Natural killer cell (primary cell): ENCODE results near the gene SYNE2. TPM values are rescaled to one million over a fixed set of nuclear protein-coding genes. Genes with fewer than 3 reads are reported as not detected.
"Not testable (repeated sequence)": the region's sequence is repeated elsewhere in the genome, so short reads cannot be mapped to it uniquely, and the experiment has no call there.

Experiments
- ATAC-seq, 3 donors: fragments of 150-1000 bp in 2 of 3; fragments of 200-7000 bp in 1 of 3; cut with Tn5 transposase; 1 replicate in 1 of 3; 2 replicates in 2 of 3; pipeline ENCODE4 v1.10.0; 2021; ENCODE audit warnings: mild to moderate bottlenecking in 2 of 3, moderate library complexity in 2 of 3
- DNase-seq, 2 donors: peaks; one replicate each; pipeline versions ENCODE4 v3.0.0 to v3.0.0-alpha.2; 2013 to 2021; ENCODE audit warnings: mixed read lengths in 1 of 2
- H3K27ac ChIP-seq: one replicate; pipeline ENCODE4 v1.5.1; 2013; ENCODE audit warnings: mild to moderate bottlenecking, low read length
- H3K27me3 ChIP-seq: one replicate; pipeline ENCODE4 v1.6.1; 2013; ENCODE audit warnings: low read length; ENCODE audit not compliant: control insufficient read depth, insufficient read depth
- H3K36me3 ChIP-seq: one replicate; pipeline ENCODE4 v1.6.1; 2013; ENCODE audit warnings: low read length; ENCODE audit not compliant: control insufficient read depth, insufficient read depth
- H3K4me1 ChIP-seq: one replicate; pipeline ENCODE4 v1.6.1; 2013; ENCODE audit warnings: low read length; ENCODE audit not compliant: control insufficient read depth, insufficient read depth
- H3K4me3 ChIP-seq: one replicate; pipeline ENCODE4 v1.5.1; 2013; ENCODE audit warnings: low read length
- H3K9me3 ChIP-seq: one replicate; pipeline ENCODE4 v1.6.1; 2013; ENCODE audit warnings: low read length; ENCODE audit not compliant: control insufficient read depth, insufficient read depth
- H3K27ac Mint-ChIP-seq, 2 donors: one replicate each; pipeline ENCODE4 v1.8.0; 2022; ENCODE audit warnings: mild to moderate bottlenecking in 2 of 2, mixed read lengths in 2 of 2, moderate library complexity in 1 of 2
- H3K27me3 Mint-ChIP-seq, 2 donors: one replicate each; pipeline ENCODE4 v1.8.0; 2022; ENCODE audit warnings: low read depth in 2 of 2, mixed read lengths in 2 of 2
- H3K36me3 Mint-ChIP-seq: one replicate; pipeline ENCODE4 v1.8.0; 2022; ENCODE audit warnings: mixed read lengths
- H3K4me1 Mint-ChIP-seq, 2 donors: one replicate each; pipeline ENCODE4 v1.8.0; 2022; ENCODE audit warnings: mixed read lengths in 2 of 2
- H3K4me3 Mint-ChIP-seq: one replicate; pipeline ENCODE4 v1.8.0; 2022; ENCODE audit warnings: mild to moderate bottlenecking, moderate library complexity, mixed read lengths
- H3K9me3 Mint-ChIP-seq, 2 donors: one replicate each; pipeline ENCODE4 v1.8.0; 2022; ENCODE audit warnings: mixed read lengths in 2 of 2
- WGBS: methylation state at CpG from one replicate; pipeline ENCODE4 v1.1.7; 2013; ENCODE audit warnings: missing lambda C conversion rate; ENCODE audit not compliant: insufficient coverage; 5-methylcytosine and 5-hydroxymethylcytosine counted together
- intact Hi-C: fragments of 100-400 bp; cut with micrococcal nuclease; formaldehyde crosslinking; loops from one replicate; pipeline ENCODE4 v1.14.2; 2022
- total RNA-seq, 4 donors: library from RNA; stranded (reverse); fragments of 120-200 nt in 1 of 4; gene quantifications; one replicate each; pipeline versions ENCODE4 v1.2.3 to v1.2.4, GENCODE V29; 2013 to 2022
- TF ChIP-seq, protein P1 (sequence below): fragments of 200-600 bp; IDR thresholded peaks from one replicate; pipeline ENCODE4 v1.8.0; 2022; ENCODE audit warnings: antibody characterized with exemption

Gene SYNE2
- total RNA-seq, 3 donors from 2014 or later (not counting 1 experiment from before 2014, with no cell fraction given) = 325 to 434 (median 373) TPM

DNA sequence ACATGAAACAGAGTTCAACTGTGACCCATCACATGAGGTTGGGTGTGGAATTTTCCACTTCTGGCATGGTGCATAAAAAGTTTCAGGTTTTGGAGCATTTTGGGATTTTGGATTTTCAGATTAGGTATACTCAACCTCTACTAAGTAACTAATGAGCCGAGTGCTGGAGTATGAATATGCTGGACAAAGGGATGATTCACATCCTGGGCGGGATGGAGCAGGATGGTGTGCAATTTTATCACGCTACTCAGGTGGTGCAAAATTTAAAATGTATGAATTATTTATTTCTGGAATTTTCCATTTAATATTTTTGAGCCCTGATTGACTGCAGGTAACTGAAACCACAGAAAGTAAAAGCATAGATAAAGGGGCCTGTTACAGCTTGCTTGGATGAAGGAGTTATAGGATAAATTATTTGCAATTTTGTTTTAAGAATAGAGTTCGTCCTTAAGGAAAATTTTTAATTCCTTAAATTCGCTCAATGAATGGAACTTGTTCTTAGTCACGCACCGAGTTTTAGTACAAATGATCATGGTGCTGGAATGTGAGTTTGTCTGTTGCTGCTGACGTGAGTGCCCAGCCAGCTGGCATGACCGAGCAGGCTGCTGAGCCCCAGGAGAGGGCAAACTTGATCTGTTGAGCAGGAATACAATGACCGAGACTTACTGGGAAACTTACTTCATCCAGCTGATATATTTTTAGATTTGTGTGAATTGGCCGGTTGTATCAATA is 265.0 kb downstream of the SYNE2 start:
- DNase-seq (no peak), ATAC-seq (no peak)
- Mint-ChIP-seq H3K9me3 (no peaks in the 10 kb centered on the region), H3K27me3 (no peaks in the 10 kb centered on the region), H3K36me3 (peaks cover 15% of the 10 kb centered on the region), H3K4me3 (no peak overlapping the region), H3K4me1 (no peaks in the 10 kb centered on the region), H3K27ac (peak overlapping the region in 1 of 2 donors; percentile 35)
- H3K4me3 ChIP-seq = no peak overlapping the region
- peaks cover 57% of the 10 kb centered on the region for H3K36me3 ChIP-seq
- intact Hi-C loops = no loop called here
- H3K27me3 ChIP-seq = no peaks in the 10 kb centered on the region
- TF ChIP-seq, protein P1, sequence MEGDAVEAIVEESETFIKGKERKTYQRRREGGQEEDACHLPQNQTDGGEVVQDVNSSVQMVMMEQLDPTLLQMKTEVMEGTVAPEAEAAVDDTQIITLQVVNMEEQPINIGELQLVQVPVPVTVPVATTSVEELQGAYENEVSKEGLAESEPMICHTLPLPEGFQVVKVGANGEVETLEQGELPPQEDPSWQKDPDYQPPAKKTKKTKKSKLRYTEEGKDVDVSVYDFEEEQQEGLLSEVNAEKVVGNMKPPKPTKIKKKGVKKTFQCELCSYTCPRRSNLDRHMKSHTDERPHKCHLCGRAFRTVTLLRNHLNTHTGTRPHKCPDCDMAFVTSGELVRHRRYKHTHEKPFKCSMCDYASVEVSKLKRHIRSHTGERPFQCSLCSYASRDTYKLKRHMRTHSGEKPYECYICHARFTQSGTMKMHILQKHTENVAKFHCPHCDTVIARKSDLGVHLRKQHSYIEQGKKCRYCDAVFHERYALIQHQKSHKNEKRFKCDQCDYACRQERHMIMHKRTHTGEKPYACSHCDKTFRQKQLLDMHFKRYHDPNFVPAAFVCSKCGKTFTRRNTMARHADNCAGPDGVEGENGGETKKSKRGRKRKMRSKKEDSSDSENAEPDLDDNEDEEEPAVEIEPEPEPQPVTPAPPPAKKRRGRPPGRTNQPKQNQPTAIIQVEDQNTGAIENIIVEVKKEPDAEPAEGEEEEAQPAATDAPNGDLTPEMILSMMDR = no peak
- 95% methylated on average over 10 of the region's 11 CpGs for WGBS
- H3K4me1 ChIP-seq = no peaks in the 10 kb centered on the region
- no peak overlapping the region for H3K27ac ChIP-seq
- H3K9me3 ChIP-seq = no peaks in the 10 kb centered on the region

DNA sequence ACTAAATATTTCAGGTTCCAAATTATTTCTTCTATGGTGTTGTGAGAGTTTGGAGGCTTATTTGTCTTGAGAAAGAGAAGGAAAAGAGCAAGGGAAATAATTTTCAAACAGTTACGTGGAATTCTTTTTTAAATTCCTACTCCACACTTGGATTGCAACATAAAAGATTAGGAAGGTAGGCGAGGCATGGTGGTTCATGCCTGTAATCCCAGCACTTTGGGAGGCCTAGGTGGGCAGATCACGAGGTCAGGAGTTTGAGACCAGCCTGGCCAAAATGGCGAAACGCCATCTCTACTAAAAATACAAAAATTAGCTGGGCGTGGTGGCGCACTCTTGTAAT is 265.6 kb downstream of the SYNE2 start:
- H3K4me3 Mint-ChIP-seq, ATAC-seq, H3K27me3 Mint-ChIP-seq, H3K4me1 ChIP-seq, H3K4me3 ChIP-seq, intact Hi-C loops, H3K4me1 Mint-ChIP-seq, H3K9me3 ChIP-seq, H3K27ac ChIP-seq, DNase-seq, H3K9me3 Mint-ChIP-seq, H3K27me3 ChIP-seq: not testable (repeated sequence)
- Mint-ChIP-seq H3K36me3 (peaks cover 18% of the 10 kb centered on the region), H3K27ac (peak overlapping the region in 1 of 2 donors; percentile 35)
- WGBS = 100% methylated on average over 4 of the region's 7 CpGs
- peaks cover 56% of the 10 kb centered on the region for H3K36me3 ChIP-seq

DNA sequence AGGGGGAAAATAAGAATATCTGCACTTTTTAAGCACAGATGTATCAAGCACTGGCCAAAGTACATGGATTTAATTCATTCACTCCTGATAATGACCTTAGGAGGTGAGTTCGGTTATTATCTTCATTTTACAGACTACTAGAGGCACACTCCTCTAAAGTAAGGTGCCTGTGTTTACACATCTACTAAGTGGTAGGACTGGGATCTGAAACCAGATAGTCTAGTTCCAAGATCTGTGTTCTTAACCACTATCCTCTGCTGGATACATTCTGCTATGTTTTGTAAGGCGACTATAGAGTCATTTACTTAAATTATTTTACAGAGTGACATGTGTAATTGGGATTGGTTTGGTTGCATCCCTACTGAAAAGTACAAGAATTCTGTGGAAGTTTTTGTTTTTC is 266.1 kb downstream of the SYNE2 start:
- no peak overlapping the region for H3K27ac ChIP-seq
- no peaks in the 10 kb centered on the region for H3K27me3 Mint-ChIP-seq
- intact Hi-C loops = no loop called here
- H3K36me3 ChIP-seq = peaks cover 55% of the 10 kb centered on the region
- TF ChIP-seq, protein P1 = no peak
- WGBS = no CpG with 5 or more reads among the region's 2 CpGs
- H3K9me3 Mint-ChIP-seq = no peaks in the 10 kb centered on the region
- H3K4me3 ChIP-seq = no peak overlapping the region
- H3K4me3 Mint-ChIP-seq = no peak overlapping the region
- DNase-seq (no peak), ATAC-seq (no peak)
- H3K9me3 ChIP-seq = no peaks in the 10 kb centered on the region
- no peaks in the 10 kb centered on the region for H3K4me1 Mint-ChIP-seq
- peaks cover 21% of the 10 kb centered on the region for H3K36me3 Mint-ChIP-seq
- H3K27me3 ChIP-seq = no peaks in the 10 kb centered on the region
- peak overlapping the region in 1 of 2 donors; percentile 27 for H3K27ac Mint-ChIP-seq
- H3K4me1 ChIP-seq = no peaks in the 10 kb centered on the region

DNA sequence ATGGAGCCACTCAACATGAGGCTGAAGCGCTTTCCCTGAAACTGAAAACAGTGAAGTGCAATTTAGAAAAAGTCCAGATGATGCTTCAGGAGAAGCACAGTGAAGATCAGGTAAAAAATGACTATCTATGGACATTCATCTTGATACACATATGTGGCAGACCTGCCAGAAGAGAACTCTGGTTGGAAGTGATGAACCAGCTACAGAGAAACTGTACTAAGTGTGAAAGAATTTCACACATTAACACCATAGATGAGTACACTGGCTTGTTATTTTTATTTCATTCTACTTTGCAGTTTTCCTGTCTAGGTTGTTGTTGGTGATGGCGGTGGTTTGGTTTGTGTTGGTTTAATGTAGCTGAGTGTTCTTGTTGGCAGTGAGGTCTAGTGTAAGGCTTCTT is 266.7 kb downstream of the SYNE2 start:
- H3K36me3 Mint-ChIP-seq = peaks cover 21% of the 10 kb centered on the region
- intact Hi-C loops = no loop called here

More for the DNA sequence above, 266.7 kb downstream of the SYNE2 start:
- peak overlapping the region; percentile 12 to 27 for H3K27ac Mint-ChIP-seq
- DNase-seq = no peak
- H3K27me3 Mint-ChIP-seq = no peaks in the 10 kb centered on the region
- no peaks in the 10 kb centered on the region for H3K9me3 Mint-ChIP-seq
- H3K4me3 Mint-ChIP-seq = no peak overlapping the region
- H3K36me3 ChIP-seq = peaks cover 54% of the 10 kb centered on the region
- no peak overlapping the region for H3K4me3 ChIP-seq
- no peaks in the 10 kb centered on the region for H3K4me1 Mint-ChIP-seq
- H3K27me3 ChIP-seq = no peaks in the 10 kb centered on the region
- H3K9me3 ChIP-seq = no peaks in the 10 kb centered on the region
- H3K27ac ChIP-seq = no peak overlapping the region
- TF ChIP-seq, protein P1 = no peak
- WGBS = 81% methylated on average over 2 of the region's 2 CpGs
- no peaks in the 10 kb centered on the region for H3K4me1 ChIP-seq
- no peak for ATAC-seq
